Upper lobe of left lung (tissue), 4 donors: ENCODE results near the gene MIA.

Source experiments
- EP300 ChIP-seq, 4 donors: sonication (generic); formaldehyde crosslinking; IDR thresholded peaks; one replicate each; pipeline ENCODE4 v1.5.1; 2017; ENCODE audit warnings: antibody characterized with exemption in 4 of 4, control low read depth in 2 of 4
- TF ChIP-seq, protein P1 (sequence below), 6 experiments: fragments of 450-650 bp in 4 of 6; fragments of 200-600 bp in 2 of 6; sonication (generic) in 2 of 6; IDR thresholded peaks; one replicate each; pipeline ENCODE4 v1.5.1; 2016 to 2019; ENCODE audit warnings: antibody characterized with exemption in 6 of 6

DNA sequence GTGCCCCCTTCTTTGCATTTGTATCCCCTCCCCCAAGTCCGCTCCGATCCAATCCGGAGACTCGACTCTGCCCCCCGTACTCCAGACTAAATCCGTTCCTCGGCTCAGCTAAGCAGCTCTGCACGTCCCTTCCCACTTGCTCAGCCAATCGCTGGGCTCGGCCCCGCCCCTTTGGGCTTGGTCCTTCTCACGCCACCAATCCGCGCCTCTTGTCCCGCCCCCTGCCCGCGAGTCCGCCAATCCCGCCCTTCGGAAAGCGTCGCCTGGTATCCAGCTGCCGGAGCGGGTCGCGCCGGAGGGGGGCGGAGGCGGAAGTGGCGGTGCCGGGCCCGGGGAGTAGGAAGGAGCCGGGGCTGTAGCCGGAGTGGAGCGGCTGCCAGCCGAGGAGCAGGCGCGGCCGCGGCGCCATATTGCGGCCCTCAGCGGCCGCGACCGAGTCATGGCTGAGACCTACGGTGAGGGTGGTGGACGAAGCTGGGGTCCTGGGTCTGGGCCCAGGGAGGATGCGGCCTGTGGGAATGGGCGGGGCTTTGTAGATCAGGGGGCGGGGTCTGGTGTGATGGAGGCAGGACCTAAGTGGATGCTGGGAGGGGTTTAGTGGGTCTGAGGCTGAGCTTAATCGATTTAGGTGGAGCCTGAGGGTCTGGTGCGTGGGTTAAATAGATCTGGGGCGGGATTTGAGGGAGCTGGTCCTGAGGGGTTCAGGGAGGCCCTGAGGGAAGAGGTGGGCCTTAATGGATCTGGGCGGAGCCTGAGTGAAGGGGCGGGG lies 2.8 kb downstream of the MIA start, which contains the start of gene RAB4B:
- TF ChIP-seq, protein P1, sequence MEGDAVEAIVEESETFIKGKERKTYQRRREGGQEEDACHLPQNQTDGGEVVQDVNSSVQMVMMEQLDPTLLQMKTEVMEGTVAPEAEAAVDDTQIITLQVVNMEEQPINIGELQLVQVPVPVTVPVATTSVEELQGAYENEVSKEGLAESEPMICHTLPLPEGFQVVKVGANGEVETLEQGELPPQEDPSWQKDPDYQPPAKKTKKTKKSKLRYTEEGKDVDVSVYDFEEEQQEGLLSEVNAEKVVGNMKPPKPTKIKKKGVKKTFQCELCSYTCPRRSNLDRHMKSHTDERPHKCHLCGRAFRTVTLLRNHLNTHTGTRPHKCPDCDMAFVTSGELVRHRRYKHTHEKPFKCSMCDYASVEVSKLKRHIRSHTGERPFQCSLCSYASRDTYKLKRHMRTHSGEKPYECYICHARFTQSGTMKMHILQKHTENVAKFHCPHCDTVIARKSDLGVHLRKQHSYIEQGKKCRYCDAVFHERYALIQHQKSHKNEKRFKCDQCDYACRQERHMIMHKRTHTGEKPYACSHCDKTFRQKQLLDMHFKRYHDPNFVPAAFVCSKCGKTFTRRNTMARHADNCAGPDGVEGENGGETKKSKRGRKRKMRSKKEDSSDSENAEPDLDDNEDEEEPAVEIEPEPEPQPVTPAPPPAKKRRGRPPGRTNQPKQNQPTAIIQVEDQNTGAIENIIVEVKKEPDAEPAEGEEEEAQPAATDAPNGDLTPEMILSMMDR (IDR thresholded peaks at IDR 0.05), result peak in 4 of 6 experiments; percentile 47 to 64 (median 54)
- TF ChIP-seq EP300 (IDR thresholded peaks at IDR 0.05), result no peak
